ENCODE data around the gene ZNF316.

- TF ChIP-seq CTCF (IDR thresholded peaks at IDR 0.05; ENCODE audit: poor library complexity) (no peak), EZH2 (IDR thresholded peaks at IDR 0.05; ENCODE audit: borderline replicate concordance) (no peak), EZH2phosphoT487 (IDR thresholded peaks at IDR 0.05; ENCODE audit: low read depth, severe bottlenecking, unreplicated experiment) (no peak)
Observed at GRCh38 chr7:6680146-6680545, 43.0 kb downstream of the ZNF316 start.
